PC-3 (cell line): ENCODE data around the gene CDK18. TPM values are rescaled to one million over a fixed set of nuclear protein-coding genes. Genes with fewer than 3 reads are reported as not detected.

Source experiments
- ATAC-seq: fragments of 200-7000 bp; cut with Tn5 transposase; 2 replicates; pipeline ENCODE4 v1.9.1; 2020; ENCODE audit warnings: mild to moderate bottlenecking, moderate library complexity
- BruUV-seq: library from RNA; stranded (reverse); fragments of 400-500 nt; replicated peaks from 2 replicates; lab custom pipeline; 2021; lab: Mats Ljungman, UMichigan
- CTCF ChIA-PET: fragments of 300-600 bp; sonication (Branson Sonifier 250); formaldehyde crosslinking; loops from one replicate; lab custom pipeline; 2022; ENCODE audit warnings: antibody characterized with exemption; lab: Charles Lee
- POLR2A ChIA-PET: fragments of 300-600 bp; sonication (Branson Sonifier 250); formaldehyde crosslinking; loops from one replicate; lab custom pipeline; 2022; ENCODE audit warnings: antibody characterized with exemption; ENCODE audit not compliant: unreplicated experiment; lab: Charles Lee
- DNase-seq: peaks from one replicate; pipeline ENCODE4 v3.0.0-alpha.2; 2015
- H2AFZ ChIP-seq: fragments of 300-600 bp; sonication (generic); 2 replicates; pipeline ENCODE4 v1.6.0; 2016; ENCODE audit warnings: antibody characterized with exemption, low read length
- H3F3A ChIP-seq: fragments of 300-600 bp; sonication (generic); one replicate; pipeline ENCODE4 v1.6.0; 2017; ENCODE audit warnings: antibody characterized with exemption, low read length, control low read depth, mild to moderate bottlenecking; ENCODE audit not compliant: unreplicated experiment
- H3K27ac ChIP-seq: fragments of 300-600 bp; sonication (generic); 2 replicates; pipeline ENCODE4 v1.5.1; 2016; ENCODE audit warnings: mild to moderate bottlenecking, low read length
- H3K27me3 ChIP-seq: fragments of 300-600 bp; sonication (generic); 2 replicates; pipeline ENCODE4 v1.6.1; 2016; ENCODE audit warnings: low read length, mixed read lengths
- H3K36me3 ChIP-seq: fragments of 300-600 bp; sonication (generic); 2 replicates; pipeline ENCODE4 v1.6.1; 2016; ENCODE audit warnings: low read depth, mixed run types, low read length, mixed read lengths
- H3K4me1 ChIP-seq: fragments of 300-600 bp; sonication (generic); 2 replicates; pipeline ENCODE4 v1.5.1; 2016; ENCODE audit warnings: low read length; ENCODE audit not compliant: insufficient read depth
- H3K4me2 ChIP-seq: fragments of 300-600 bp; sonication (generic); 2 replicates; pipeline ENCODE4 v1.6.0; 2016; ENCODE audit warnings: low read length
- H3K4me3 ChIP-seq: fragments of 300-600 bp; sonication (generic); 2 replicates; pipeline ENCODE4 v1.5.1; 2016; ENCODE audit warnings: mild to moderate bottlenecking, low read length, mixed read lengths
- H3K79me2 ChIP-seq: fragments of 300-600 bp; sonication (generic); 2 replicates; pipeline ENCODE4 v1.6.1; 2017; ENCODE audit warnings: low read length, mixed read lengths
- H3K9ac ChIP-seq: fragments of 300-600 bp; sonication (generic); 2 replicates; pipeline ENCODE4 v1.6.0; 2016; ENCODE audit warnings: mild to moderate bottlenecking, low read length
- H3K9me2 ChIP-seq: fragments of 300-600 bp; sonication (generic); replicated peaks from 2 replicates; pipeline ENCODE4 v1.6.1; 2016; ENCODE audit warnings: mixed run types, low read length, mixed read lengths
- H3K9me3 ChIP-seq: fragments of 300-600 bp; sonication (generic); 2 replicates; pipeline ENCODE4 v1.6.1; 2016; ENCODE audit warnings: low read length, mixed read lengths
- H4K20me1 ChIP-seq: fragments of 300-600 bp; sonication (generic); 2 replicates; pipeline ENCODE4 v1.6.1; 2016; ENCODE audit warnings: low read length, mixed read lengths
- CTCF ChIP-seq: fragments of 300-600 bp; sonication (generic); conservative IDR thresholded peaks from 2 replicates; pipeline ENCODE4 v1.5.1; 2017; ENCODE audit warnings: antibody characterized with exemption, low read depth, mild to moderate bottlenecking, low read length
- EZH2 ChIP-seq: fragments of 300-600 bp; sonication (generic); IDR thresholded peaks from one replicate; pipeline ENCODE4 v1.6.1; 2017; ENCODE audit warnings: antibody characterized with exemption, mild to moderate bottlenecking, low read length; ENCODE audit not compliant: unreplicated experiment
- EZH2phosphoT487 ChIP-seq: fragments of 300-600 bp; sonication (generic); IDR thresholded peaks from 2 replicates; pipeline ENCODE4 v1.6.1; 2018; ENCODE audit warnings: mild to moderate bottlenecking, antibody characterized with exemption, low read length, borderline replicate concordance
- intact Hi-C: fragments of 100-400 bp; cut with micrococcal nuclease; formaldehyde crosslinking; loops from 2 replicates; pipeline ENCODE4 v1.9.0; 2023
- total RNA-seq: library from RNA; depleted of rRNA; stranded (reverse); fragments of >200 nt; gene quantifications from 2 replicates; pipeline ENCODE4 v1.2.3, GENCODE V29; 2014

The CDK18 gene
- total RNA-seq, 1 experiment from 2014 or later, result 13.2 TPM

GRCh38 chr1:205519541-205520131 lies 15.2 kb downstream of the CDK18 start:
- H3K9ac ChIP-seq, result no peak overlapping the region
- no peak overlapping the region for H3K4me3 ChIP-seq
- ATAC-seq (peak; percentile 16), DNase-seq (no peak)
- H3K36me3 ChIP-seq, result no peaks in the 10 kb centered on the region
- no peaks in the 10 kb centered on the region for H4K20me1 ChIP-seq
- no peaks in the 10 kb centered on the region for H3F3A ChIP-seq
- H2AFZ ChIP-seq, result no peak overlapping the region
- no peak overlapping the region for H3K4me2 ChIP-seq
- intact Hi-C loops, result no loop called here
- no peaks in the 10 kb centered on the region for H3K9me2 ChIP-seq
- peaks cover 5% of the 10 kb centered on the region; the same call in 1 of the 2 replicates for H3K4me1 ChIP-seq
- BruUV-seq, result no TSS peak
- no peak for TF ChIP-seq CTCF
- TF ChIP-seq EZH2phosphoT487, result no peak
- TF ChIP-seq EZH2, result no peak
- no peaks in the 10 kb centered on the region for H3K27me3 ChIP-seq
- ChIA-PET POLR2A (no interaction called here), CTCF (interaction anchor here (1.0 kb wide), 1 partner anchor 34 kb away, joined by 3 read pairs; no protein-coding TSS in a partner anchor)
- no peak overlapping the region for H3K27ac ChIP-seq
- no peaks in the 10 kb centered on the region for H3K79me2 ChIP-seq
- H3K9me3 ChIP-seq, result no peaks in the 10 kb centered on the region

- Histone ChIP-seq H2AFZ (no peak overlapping the region), H3K27ac (no peak overlapping the region), H3F3A (no peaks in the 10 kb centered on the region), H4K20me1 (no peaks in the 10 kb centered on the region), H3K4me2 (no peak overlapping the region), H3K9me3 (no peaks in the 10 kb centered on the region), H3K27me3 (no peaks in the 10 kb centered on the region), H3K9me2 (no peaks in the 10 kb centered on the region), H3K79me2 (no peaks in the 10 kb centered on the region), H3K9ac (no peak overlapping the region), H3K4me3 (no peak overlapping the region), H3K4me1 (peaks cover 5% of the 10 kb centered on the region; the same call in 1 of the 2 replicates), H3K36me3 (no peaks in the 10 kb centered on the region)
- ChIA-PET CTCF (interaction anchor here (0.6 kb wide), 1 partner anchor 185 kb away, joined by 5 read pairs; no protein-coding TSS in a partner anchor), POLR2A (no interaction called here)
- ATAC-seq (no peak), DNase-seq (no peak)
- intact Hi-C loops, result no loop called here
- TF ChIP-seq CTCF (no peak), EZH2phosphoT487 (no peak), EZH2 (no peak)
- BruUV-seq, result no TSS peak
Measured at GRCh38 chr1:205520709-205521108, 16.2 kb downstream of the CDK18 start.

- CTCF ChIA-PET, result no interaction called here
- no TSS peak for BruUV-seq
- intact Hi-C loops, result no loop called here
- Histone ChIP-seq H3K79me2 (no peaks in the 10 kb centered on the region), H2AFZ (no peak overlapping the region), H3F3A (no peaks in the 10 kb centered on the region), H3K9me2 (no peaks in the 10 kb centered on the region), H3K36me3 (no peaks in the 10 kb centered on the region), H3K27ac (no peak overlapping the region), H3K9ac (no peak overlapping the region), H3K27me3 (no peaks in the 10 kb centered on the region), H4K20me1 (no peaks in the 10 kb centered on the region), H3K4me2 (no peak overlapping the region), H3K9me3 (no peaks in the 10 kb centered on the region), H3K4me1 (peaks cover 5% of the 10 kb centered on the region; the same call in 1 of the 2 replicates), H3K4me3 (no peak overlapping the region)
- no peak for ATAC-seq
- TF ChIP-seq EZH2, result no peak
- TF ChIP-seq EZH2phosphoT487, result no peak
- no peak for TF ChIP-seq CTCF
- POLR2A ChIA-PET, result interaction anchor here (0.7 kb wide), 1 partner anchor 27 kb away, joined by 3 read pairs; no protein-coding TSS in a partner anchor
- no peak for DNase-seq
Measured at GRCh38 chr1:205521686-205522085, 17.2 kb downstream of the CDK18 start.
